Kidney capillary endothelial cell (primary cell): ENCODE data around the gene SLC35F3.
"Not testable (repeated sequence)": the region's sequence is repeated elsewhere in the genome, so short reads cannot be mapped to it uniquely, and the experiment has no call there.

Experiments
- DNase-seq: peaks from one replicate; pipeline ENCODE4 v3.0.0-alpha.2; 2018; ENCODE audit warnings: low spot score

The SLC35F3 gene

DNA sequence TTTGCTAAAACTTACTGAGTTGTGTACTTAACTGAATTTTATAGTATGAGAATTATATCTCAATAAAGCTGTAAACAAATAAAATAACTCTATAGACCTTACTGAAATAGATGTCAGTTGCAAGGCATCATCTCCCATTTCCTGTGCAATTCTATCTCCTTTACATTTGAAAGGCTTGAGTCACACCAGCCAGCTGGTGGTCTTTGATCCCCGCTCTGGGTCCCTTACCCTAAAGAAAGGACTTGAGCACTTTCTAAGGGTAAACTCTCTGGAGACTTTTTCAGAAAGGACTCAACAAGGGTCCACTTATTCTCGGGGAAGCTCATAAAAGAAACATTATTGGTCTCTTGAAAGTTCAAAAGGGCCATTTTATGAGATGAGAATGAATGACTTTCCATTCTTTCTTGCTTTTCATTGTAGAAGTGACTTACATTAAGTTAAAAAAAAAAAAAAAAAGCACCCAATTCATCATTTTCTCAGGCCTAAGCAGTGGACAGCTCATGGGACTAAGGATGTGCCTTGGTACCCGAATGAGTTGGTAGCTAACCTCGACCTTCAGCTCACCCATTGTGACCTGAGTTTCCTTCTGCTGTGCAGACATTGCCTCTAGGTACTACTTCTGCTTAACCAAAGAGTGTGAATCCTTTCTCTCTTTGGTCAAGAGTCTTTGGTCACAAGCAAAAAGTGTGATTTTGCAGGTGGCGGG is 321.8 kb downstream of the SLC35F3 start:
- DNase-seq: no peak

- no peak for DNase-seq
Measured at GRCh38 chr1:234226819-234227165, 322.3 kb downstream of the SLC35F3 start.

- no peak for DNase-seq
Measured at GRCh38 chr1:234229581-234230387, 325.3 kb downstream of the SLC35F3 start.

DNA sequence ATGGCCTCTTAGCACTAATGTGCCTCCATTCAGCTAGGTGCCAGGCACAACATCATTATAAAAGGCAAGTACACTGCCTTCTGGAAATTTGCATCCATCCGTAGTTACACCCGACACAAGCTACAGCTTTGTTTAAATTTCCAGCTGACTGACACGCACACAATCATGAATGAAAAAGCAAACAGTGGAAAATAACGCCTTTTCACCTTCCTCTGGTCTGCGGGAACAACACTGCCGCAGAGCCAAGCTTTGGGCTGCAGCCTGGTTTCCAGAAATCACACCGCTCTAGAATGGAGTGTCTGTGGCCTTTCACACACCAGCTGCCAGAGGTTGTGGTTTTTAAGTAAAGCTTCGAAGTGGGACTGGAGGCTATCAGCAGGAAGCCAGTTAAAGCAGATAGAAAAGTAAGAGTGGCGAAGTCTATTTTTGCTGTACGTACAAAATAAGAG is 326.0 kb downstream of the SLC35F3 start:
- no peak for DNase-seq

- no peak for DNase-seq
Measured at GRCh38 chr1:234231061-234231892, 326.8 kb downstream of the SLC35F3 start.

- DNase-seq: no peak
Measured at GRCh38 chr1:234231893-234232276, 327.4 kb downstream of the SLC35F3 start.

DNA sequence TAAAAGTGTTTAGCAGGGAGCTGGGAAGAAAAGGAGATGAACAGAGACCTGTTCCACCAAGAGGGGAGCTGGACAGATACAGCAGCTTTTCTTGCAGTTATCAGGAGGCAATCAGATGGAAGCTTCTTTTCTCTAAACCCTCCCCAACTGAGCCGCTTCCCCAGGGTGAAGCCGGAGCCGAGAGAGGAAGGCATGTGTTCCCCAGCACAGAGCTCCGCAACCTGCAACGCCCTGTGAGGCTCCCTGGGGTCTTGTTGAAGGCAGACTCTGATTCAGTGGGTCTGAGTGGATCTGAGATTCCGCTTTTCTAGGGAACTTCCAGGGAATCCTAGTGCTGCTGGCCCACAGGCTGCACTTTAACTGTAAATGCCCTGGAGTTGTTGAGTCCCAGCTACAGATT is 329.7 kb downstream of the SLC35F3 start:
- DNase-seq: no peak

DNA sequence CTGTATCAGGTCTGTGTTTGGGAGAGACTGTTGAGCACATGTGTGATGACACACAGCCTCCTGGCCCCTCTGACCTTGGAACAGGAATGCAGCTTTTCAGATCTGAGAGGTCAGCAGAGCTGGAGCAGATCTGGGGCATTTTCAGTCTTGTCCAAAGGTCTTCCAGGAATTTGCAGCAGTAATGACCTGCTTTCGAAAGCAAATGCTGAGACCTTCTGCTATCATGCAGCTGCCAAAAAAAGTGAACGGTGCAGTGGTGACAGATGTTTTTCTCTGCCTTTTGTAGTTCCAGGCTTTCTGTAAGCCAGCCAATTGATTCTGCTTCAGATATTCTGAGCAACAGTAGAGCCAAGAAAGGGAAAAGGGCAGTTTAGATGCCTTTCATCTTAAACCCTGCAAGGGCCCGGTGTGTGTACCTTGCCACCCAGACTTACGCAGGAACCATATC is 331.0 kb downstream of the SLC35F3 start:
- DNase-seq: no peak

DNA sequence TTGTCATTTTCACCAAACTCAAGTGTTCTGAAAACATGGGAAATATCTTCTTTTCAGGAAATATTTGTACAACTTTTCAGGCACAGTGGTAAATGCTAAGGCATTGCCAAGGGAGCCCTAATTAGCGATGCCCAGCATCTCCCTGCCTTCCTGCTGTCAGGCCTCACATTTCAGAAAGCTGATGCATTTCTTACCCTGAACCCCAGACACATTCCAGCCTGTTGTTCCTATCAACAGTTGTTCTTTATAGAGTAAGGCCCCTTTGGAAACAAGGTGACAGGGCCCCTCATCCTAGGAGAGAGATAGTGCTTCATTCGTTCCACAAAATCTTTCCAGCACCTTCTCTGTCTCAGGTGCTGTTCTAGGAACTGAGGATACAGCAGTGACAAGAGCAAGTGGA is 332.9 kb downstream of the SLC35F3 start:
- no peak for DNase-seq

DNA sequence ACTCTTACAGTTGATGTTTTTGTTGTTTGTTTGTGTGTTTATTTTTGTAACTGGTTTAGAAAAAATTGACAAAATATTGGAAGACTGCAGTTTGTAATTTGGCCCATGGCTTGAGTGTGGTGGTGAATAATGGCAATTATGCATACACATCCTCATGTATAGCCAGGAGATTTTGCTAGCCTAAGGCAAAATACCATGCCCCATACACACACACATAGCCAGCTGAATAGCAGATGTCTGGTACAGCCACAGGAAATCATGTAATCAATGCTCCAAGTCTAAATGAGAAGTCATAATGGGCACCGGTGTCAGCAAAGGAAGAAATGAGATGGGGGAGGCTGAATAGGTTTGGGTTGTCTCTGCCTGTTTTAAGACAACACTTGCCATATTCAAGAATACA is 333.6 kb downstream of the SLC35F3 start:
- DNase-seq: no peak

- no peak for DNase-seq
Measured at GRCh38 chr1:234239515-234239914, 335.0 kb downstream of the SLC35F3 start.

- no peak for DNase-seq
Measured at GRCh38 chr1:234239936-234240335, 335.5 kb downstream of the SLC35F3 start.

DNA sequence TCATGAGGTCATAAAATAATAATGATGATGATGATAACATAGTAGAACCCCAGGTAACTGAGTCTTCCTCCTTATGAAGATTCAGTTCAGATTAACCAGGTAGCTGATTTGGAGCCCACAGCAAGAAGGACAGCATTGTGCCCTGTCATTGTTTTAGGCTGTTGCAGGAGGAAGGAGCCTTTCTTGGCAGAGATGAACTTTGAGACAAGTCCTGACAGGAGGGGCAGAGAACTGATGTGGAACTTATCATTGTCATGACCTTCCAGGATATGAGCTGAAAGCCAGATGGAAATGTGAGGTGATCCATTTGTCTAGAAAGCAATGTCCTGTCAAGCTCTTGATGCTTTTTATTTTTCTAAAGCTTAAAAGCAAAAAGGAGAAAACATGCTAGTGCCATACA is 336.2 kb downstream of the SLC35F3 start:
- DNase-seq: no peak

GRCh38 chr1:234241941-234242490 is 337.5 kb downstream of the SLC35F3 start:
- DNase-seq: no peak

DNA sequence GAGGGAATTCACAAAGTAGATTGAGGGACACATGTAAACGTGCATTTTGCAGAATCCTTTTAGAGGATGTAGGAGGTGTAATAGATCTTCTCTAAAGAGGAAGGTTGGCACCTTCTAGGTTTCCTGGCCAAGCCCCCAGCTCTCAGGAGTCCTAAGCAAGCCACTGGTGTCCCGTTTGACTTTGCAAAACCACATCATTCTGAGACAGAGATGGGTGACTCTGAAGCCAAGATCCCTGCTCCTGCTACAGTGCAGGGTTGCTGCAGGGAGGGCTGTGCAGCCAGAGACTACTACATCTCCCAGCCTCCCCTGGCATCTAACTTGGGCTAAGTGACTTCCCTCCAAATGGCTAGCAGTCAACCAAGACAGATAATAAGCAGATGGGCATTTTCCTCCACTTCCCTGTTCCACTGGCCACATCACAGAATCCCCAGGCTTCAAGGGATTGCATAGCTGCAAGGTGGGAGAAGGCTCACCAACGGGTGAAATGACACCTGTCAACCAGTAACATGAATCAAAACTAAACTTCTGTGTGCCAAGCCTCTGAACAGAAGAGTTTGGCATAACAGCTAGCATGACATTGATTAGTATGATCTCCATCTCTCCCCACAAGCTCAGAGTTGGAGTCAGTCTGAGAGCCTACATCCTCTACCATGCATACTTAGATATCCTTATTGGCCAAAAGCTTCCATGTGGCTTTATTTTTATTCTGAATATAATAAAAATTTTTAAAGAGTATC is 339.2 kb downstream of the SLC35F3 start:
- DNase-seq: no peak

DNA sequence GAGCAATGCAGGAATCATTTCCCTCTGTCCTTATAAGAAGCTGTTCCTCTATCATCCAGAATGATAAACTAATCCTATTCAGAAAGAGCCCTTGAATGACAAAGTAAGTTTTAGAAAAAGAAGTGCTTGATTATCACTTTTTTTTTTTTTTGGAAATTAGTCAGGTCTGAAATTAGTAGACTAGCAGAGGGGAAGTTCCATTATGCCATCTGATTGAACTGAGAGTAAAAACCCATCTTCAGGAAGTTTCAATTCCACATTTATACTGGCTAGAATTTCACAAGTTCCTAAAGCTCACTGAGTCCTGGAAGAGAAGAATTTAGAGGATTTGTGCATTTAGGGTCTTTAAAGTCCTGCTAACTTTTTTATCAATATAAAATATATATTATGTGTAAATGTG is 340.0 kb downstream of the SLC35F3 start:
- no peak for DNase-seq

DNA sequence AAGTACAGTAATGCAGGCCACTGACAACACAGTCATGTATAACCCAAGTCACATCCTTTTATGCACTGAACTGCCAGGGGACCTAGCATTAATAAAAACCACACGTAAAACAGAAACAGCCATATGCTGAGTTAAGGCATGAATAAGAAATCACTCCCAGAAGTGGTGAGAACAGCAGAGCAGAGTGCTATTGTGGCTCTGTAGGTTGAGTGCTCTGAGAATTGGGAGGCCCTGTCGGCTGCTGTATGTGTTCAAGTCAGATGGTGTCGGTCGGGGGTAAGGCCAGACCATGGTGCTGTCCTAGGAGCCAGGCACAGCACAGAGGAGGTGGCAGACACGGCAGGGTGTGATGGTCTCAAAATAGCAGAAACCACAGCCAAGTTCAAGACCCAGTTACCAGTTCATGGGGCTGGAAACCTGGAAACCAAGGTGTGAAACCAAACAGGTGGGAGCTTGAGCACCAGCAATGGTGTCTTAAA is 342.2 kb downstream of the SLC35F3 start:
- DNase-seq: no peak

GRCh38 chr1:234247746-234248145 is 343.3 kb downstream of the SLC35F3 start:
- DNase-seq: not testable (repeated sequence)

- no peak for DNase-seq
Measured at GRCh38 chr1:234250747-234251146, 346.3 kb downstream of the SLC35F3 start.

DNA sequence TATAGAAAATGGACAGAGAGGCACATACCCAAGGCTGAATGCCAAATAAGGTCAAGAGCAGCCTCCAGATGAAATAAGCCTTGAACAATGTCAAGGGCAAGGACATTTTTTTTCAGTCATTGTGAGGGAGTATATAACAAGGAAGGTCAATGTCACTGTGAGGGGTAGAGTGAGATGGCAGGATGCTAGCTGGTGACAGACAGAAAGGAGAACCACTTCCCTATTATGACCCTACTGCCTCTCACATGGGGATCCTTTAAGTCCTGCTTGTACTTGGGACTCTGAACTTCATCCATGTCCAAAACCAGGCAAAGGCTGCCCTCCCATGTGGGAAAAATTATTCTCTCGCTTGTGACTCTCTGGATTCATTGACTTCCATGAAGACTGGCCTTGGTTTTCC is 349.3 kb downstream of the SLC35F3 start:
- DNase-seq: no peak

DNA sequence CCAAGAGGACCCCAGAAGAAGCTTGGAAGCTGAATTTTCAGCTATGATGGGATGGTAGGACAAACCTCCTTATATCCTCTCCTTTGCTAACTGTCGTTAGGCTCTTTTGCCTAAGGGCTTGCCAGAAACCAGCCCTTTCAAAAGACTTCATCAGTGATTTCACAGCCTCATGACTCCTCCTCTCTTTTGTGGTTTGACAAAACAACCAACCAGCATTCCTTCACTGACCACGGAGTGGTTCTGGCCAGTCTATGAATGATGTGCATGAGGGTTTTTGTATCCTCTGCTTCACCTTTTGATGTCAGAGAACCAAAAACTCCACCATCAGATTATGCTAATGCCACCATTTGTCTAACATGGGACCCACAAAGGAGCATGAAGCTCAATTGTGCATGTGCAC is 351.9 kb downstream of the SLC35F3 start:
- no peak for DNase-seq

- no peak for DNase-seq
Measured at GRCh38 chr1:234258071-234258470, 353.6 kb downstream of the SLC35F3 start.
